HG03097 (cell line): Measurements from ENCODE around the gene C16orf74.

Source experiments
- ATAC-seq: cut with Tn5 transposase; IDR thresholded peaks from one replicate; pipeline ENCODE4 v1.9.1; 2021; ENCODE audit not compliant: unreplicated experiment, low FRiP score

The C16orf74 gene

GRCh38 chr16:85720302-85720637 lies 30.6 kb downstream of the C16orf74 start:
- no peak for ATAC-seq

- ATAC-seq: no peak
Observed at GRCh38 chr16:85719605-85720301, 31.1 kb downstream of the C16orf74 start.

- no peak for ATAC-seq
Observed at GRCh38 chr16:85718682-85719081, 32.2 kb downstream of the C16orf74 start.

DNA sequence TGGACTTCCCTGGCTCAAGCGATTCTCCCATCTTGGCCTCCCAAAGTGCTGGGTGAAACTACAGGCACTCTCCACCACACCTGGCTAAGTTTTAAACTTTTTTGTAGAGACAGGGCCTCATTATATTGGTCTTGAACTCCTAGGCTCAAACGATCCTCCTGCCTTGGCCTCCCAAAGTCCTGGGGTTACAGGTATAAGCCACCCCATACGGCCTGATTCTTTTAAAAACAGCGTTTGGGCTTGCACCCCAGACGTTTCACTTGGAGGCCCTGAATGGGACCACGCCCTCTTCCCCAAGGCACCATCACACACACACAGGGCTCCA lies 32.8 kb downstream of the C16orf74 start:
- no peak for ATAC-seq

DNA sequence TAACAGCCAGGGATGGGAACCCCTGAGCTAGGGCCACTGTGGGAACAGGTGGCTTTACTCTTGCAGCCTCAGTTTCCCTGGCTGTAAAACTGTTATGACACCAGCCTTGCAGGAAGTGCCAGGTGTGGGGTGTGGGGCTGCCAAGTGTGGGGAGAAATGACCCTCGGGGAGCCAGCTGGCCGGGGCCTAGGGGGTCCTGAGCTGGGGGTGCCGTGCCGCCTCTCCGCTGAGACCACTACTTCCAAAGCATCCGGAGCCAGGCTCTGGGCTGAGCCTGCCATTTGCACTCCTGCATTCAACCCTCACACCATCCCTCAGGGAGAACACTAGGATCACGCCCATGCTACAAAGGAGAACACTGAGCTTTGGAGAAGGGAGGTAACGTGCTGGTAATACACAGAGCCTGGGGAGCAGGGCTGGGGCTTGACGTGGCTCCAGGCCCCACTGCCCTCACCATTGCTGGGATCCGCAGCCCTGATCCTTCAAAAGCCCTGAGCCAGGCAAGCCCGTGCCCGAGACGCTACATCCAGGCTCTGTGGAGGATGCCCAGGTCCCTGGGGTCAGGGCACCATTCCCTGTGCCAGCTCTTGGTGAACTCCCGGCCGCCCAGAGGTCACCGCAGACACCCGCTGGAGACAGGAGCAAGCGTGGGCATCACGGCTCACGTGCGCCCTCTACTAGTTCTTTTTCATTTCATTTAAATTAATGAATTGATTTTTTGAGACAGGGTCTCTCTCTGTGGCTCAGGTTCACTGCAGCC lies 33.3 kb downstream of the C16orf74 start:
- no peak for ATAC-seq

- no peak for ATAC-seq
Observed at GRCh38 chr16:85716680-85717038, 34.2 kb downstream of the C16orf74 start.

DNA sequence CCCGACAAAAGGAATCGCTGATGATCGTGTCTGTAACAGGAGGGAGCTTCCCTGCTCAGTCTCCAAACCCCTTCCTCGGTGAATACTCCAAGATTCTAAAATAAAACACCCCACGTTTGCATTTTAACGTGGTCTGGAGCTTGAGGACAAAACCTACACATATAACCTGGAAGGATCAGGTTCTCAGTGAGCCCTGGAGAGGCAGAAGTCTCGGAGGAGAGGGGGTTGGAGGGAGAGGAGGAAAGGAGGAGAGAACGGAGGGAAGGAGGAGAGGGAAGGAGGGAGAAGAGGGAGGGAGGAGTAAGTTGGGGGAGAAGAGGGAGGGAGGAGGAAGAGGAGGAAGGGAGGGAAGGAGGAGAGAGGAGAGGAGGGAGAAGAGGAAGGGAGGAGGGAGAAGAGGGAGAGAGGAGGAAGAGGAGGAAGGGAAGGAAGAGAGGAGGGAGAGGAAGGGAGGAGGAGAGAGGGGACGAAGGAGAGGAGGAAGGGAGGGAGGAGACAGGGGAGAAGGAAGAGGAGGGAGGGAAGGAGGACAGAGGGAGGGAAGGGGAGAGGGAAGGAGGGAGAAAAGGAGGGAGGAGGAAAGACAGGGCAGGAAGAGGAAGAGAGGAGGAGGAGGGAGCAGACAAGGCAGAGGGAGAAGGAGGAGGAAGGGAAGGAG lies 34.7 kb downstream of the C16orf74 start:
- ATAC-seq: no peak

DNA sequence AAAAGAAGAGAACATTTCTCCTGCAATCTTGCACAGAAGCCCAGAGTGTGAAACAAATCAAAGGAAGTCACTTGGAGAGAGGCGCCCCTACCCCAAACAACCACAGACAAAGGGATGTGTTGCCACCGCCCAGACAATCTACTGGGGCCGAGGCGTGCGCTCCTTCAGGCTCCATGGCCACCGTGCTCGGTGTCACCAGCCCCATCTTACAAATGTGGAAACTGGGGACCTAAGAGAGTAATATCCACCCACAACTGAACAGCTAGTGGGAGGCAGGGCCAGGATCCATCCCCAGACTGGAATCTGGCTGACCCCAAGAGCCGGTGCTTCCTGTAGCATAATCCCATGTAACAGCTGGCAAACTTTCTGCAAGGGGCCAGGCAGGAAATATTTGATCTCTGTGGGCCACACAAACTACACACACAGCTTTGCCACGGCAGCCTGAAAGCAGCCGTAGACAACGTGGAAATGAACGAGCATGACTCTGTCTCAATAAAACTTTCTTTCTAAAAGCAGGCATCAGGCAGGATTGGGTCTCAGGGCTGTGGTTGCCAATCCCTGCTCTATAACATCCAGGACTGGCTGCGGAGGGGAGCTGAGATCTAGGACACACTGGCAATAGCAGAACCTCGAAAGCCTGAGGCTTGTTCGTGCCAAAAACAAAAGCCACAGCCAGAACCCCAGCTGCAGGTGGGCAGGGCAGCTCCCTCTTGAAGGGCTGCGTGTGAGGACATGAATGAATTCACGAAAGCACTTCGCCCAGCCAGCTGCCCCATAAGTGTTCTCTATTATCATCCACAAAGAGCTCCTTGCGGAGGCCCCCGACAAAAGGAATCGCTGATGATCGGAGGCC lies 35.5 kb downstream of the C16orf74 start:
- ATAC-seq: no peak

DNA sequence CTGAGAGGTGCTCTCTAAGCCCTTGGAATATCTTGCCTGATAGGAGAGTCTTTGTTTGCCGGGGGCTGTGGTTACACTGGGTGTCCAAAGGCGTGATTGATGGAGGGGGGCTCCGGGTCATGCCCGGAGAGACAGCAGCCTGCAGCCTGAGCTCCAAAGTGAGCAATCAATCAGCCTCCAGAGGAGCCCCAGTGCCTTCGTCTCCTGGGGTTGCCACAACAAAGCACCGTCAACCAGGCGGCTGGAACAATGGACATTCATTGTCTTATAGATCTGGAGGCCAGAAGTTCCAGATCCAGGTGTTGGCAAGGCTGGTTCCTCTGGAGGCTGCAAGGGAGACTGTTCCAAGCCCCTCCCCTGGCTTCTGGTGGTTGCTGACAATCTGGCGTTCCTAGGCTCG lies 38.1 kb downstream of the C16orf74 start:
- no peak for ATAC-seq

- no peak for ATAC-seq
Observed at GRCh38 chr16:85711982-85712587, 38.8 kb downstream of the C16orf74 start.

DNA sequence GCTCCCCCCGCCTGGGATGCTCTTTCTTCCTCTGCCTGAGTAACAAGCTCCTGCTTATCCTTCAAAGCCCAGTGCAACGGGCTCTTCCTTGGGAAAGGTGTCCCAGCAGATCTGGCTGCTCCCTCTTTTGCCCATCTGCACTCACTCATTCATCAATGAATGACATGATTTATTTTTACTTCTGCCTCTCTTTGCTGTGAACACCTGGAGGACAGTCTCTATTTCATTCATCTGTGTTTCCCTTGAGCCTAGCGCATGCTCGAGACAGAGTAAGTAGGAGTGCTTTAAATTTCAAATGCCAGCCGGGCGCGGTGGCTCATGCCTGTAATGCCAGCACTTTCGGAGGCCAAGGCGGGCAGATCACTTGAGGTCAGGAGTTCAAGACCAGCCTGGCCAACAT lies 40.2 kb downstream of the C16orf74 start:
- no peak for ATAC-seq

DNA sequence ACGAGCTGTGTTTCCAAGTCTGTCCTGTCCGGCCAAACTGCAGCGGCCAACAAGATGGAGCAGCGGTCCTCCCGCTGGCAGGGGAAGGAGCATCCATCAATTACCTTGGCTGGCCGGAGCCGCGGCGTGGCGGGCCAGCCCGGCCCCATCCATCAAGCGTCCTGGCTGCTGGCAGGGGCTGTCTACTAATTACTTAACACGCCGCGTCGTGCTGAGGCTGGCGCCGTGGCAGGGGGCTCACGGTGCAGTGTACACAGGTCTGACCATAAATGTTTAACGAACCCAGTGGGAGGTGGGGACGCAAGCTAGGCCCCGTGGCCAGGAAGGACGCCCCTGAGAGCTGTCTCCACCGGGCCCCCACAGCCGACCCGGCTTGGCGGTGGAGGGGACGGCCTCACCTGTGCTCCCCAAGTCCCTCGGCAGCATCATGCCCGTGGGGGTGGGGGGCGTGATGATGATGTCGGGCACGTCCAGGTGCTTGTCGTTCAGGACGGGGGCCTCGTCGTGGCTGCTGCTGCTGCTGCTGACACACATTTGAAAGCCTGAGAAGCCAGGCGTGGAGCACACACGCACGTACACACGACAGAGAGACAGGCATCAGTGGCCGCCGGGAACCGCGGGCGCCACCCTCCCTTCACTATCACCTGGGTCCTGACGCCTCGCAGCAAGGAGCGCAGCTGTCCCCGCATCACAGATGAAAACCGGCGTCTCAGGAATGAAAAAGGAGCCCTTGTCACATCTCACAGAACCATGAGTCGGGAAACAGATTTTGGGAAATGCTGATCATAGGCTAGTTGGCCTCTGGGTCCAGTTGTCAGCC lies 40.9 kb downstream of the C16orf74 start:
- ATAC-seq: no peak

DNA sequence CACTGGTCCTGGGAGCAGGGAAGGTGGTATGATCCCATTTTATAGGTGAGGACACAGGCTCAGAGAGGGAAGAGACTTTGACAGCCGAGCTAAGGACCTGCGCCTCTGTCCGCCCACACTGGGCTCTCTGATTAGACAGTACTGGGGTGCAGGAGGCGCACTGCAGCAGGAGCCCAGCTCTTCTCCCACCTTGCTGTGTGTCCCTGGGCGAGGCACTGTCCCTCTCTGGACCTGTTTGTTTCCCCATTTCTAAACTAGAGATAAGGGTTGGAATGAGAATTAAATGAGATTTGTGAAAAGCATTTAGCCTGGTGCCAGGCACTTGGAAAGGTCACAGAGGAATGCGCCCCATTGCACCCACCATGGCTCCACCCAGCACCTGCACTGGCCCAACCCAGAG lies 42.6 kb downstream of the C16orf74 start:
- no peak for ATAC-seq

DNA sequence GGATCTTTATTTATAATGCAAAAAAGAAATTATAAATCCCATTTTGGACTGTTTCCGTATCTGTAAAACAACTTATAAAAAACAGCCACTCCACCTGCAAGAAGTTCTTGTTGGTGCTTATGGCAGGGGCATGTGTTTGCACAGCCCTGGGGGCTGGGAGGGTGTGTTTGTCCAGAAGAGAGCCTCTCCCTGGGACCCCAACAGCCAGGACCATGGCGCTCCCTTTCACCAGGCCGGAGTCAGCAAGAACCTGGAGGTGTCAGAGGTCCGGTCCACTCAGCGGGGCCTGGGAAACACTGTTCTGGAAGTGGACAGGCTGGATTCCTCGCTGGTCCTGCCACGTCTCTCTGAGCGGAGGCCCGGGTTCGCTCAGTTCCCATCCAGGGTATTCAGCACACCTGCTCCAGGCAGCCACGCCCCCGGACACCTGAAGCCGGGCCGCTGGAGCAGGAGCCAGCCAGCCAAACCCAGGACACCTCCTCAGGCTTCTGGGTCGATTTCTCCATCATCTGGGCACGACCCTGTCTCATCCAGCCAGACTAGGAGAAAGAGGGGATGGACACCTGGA lies 43.3 kb downstream of the C16orf74 start:
- no peak for ATAC-seq

DNA sequence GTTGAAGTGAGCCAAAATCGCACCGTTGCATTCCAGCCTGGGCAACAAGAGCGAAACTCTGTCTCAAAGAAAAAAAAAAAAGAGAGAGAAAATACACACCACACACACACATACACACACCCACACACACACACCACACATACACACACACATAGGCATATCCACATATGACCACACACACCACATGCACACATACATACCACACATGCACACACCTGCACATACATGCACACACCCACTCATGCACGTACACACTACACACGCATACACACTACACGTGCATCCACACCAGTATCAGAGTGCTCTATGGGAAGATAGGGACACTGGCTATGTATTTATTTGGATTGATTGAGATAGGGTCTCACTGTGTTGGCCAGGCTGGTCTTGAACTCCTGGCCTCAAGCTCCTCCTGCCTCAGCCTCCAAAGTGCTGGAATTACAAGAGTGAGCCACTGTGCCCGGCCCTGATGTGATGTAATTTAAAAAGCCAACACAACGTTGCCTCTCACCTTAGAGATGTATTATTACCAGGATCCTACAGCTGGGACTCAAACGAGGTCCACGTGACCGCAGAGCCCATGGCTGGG lies 44.4 kb downstream of the C16orf74 start:
- no peak for ATAC-seq

DNA sequence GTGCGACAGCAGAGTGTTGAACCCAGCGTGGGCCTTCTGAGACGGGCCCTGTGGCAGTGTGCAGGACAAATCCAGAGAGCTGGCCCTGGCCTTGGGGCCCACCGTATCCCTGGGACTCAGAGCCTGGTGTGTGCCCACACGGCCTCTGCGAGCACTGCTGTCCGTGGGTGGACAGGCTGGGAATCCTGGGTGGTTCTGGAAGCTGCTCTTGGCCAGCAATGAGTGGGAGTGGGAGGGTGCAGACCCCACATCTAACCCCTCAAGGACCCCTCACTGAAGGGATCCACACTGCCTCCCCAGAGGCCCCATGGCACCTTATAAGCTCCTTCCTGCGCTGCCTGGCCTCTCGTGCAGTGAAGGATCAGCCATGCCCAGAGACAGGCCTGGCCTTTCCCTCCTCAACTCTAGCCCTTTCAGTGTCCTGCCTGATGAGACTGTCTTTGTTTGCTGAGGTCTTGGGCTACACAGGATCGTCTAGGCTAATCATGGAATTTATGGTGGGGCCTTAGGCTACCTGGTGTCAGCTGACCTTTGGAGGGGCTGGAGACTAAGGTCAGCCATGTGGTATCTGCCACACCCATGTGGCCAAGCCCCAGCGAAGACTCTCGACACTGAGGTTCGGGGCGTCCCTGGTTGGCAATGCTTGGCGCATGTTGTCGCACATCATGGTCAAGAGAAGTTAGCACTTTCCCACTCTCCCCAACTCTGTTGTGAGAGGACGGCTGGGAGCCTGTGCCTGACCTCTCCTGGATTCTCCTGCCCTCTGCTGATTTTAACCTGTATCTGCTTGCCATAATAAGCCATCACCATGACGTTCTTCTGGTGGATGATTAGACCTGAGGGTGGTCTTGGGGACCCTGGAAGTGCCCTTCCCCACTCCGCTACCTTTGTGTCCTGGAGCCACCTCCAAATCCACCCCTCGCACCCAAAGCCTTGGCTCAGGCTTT lies 45.7 kb downstream of the C16orf74 start:
- no peak for ATAC-seq

DNA sequence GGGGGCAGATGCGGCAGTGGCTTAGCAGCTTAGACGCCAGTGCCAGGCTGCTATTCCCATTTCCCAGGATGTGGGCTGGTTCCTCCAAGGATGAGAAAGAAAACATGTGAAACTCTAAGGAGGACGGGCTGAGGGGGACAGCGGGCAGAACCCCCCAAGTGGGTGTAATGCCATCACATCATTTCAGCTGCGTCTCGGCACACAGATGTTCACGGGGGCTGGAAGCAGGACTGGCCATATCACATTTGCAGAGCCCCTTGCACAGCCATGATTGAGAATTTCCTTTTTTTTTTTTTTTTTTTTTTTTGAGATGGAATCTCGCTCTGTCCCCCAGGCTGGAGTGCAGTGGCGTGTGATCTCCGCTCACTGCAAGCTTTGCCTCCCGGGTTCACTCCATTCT lies 46.9 kb downstream of the C16orf74 start:
- ATAC-seq: no peak

DNA sequence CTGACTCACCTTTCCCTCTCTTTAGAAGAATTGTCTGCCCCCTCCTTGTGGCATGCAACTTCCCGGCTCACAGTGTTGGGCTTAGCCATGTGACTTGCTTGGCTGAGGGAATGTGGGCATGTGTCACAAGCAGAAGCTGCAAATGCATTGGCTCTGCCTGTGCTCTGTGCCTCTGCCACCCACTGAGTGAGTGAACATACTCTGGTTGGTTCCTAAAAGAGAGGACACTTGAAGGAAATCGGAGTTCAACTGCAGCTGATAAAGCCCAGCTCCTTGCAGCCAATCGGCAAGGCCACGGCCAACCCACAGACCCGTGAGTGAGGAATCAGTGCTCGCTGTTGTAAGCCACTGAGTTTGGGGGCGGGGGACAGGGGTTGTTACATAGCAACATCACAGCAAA lies 51.3 kb downstream of the C16orf74 start:
- no peak for ATAC-seq
